Measurements from ENCODE around the gene NLRC3.
A peak's percentile ranks its signal among the peaks of the same experiment; 100 is the strongest.

NLRC3 gene

GRCh38 chr16:3523281-3523680, 53.9 kb downstream of the NLRC3 start:
- Mint-ChIP-seq H3K4me1 (peaks cover 11% of the 10 kb centered on the region), H3K4me3 (no peak overlapping the region), H3K27ac (no peak overlapping the region), H3K36me3 (peaks cover 28% of the 10 kb centered on the region), H3K9me3 (no peaks in the 10 kb centered on the region)
- no peak for ATAC-seq
- DNase-seq (ENCODE audit: low spot score in 2 of 2), result no peak

GRCh38 chr16:3520841-3521240, 56.4 kb downstream of the NLRC3 start:
- peaks cover 46% of the 10 kb centered on the region for H3K36me3 Mint-ChIP-seq
- no peaks in the 10 kb centered on the region for H3K9me3 Mint-ChIP-seq
- no peak for DNase-seq (ENCODE audit: low spot score in 2 of 2)
- no peak overlapping the region for H3K4me3 Mint-ChIP-seq
- no peaks in the 10 kb centered on the region for H3K4me1 Mint-ChIP-seq
- no peak overlapping the region for H3K27ac Mint-ChIP-seq
- no peak for ATAC-seq

GRCh38 chr16:3520413-3520812, 56.8 kb downstream of the NLRC3 start:
- ATAC-seq (no peak), DNase-seq (ENCODE audit: low spot score in 2 of 2) (no peak)
- Mint-ChIP-seq H3K4me3 (no peak overlapping the region), H3K36me3 (peaks cover 49% of the 10 kb centered on the region), H3K27ac (no peak overlapping the region), H3K4me1 (no peaks in the 10 kb centered on the region), H3K9me3 (no peaks in the 10 kb centered on the region)

GRCh38 chr16:3519581-3519980, 57.6 kb downstream of the NLRC3 start:
- no peak overlapping the region for H3K4me3 Mint-ChIP-seq
- H3K4me1 Mint-ChIP-seq, result no peaks in the 10 kb centered on the region
- H3K27ac Mint-ChIP-seq, result peak overlapping the region; percentile 16
- no peak for ATAC-seq
- no peaks in the 10 kb centered on the region for H3K9me3 Mint-ChIP-seq
- peaks cover 49% of the 10 kb centered on the region for H3K36me3 Mint-ChIP-seq
- DNase-seq (ENCODE audit: low spot score in 2 of 2), result no peak

GRCh38 chr16:3518986-3519348, 58.2 kb downstream of the NLRC3 start:
- no peak overlapping the region for H3K4me3 Mint-ChIP-seq
- ATAC-seq (no peak), DNase-seq (ENCODE audit: low spot score in 2 of 2) (no peak)
- peaks cover 50% of the 10 kb centered on the region for H3K36me3 Mint-ChIP-seq
- H3K4me1 Mint-ChIP-seq, result peaks cover 3% of the 10 kb centered on the region
- H3K27ac Mint-ChIP-seq, result peak overlapping the region; percentile 16
- H3K9me3 Mint-ChIP-seq, result no peaks in the 10 kb centered on the region

- Mint-ChIP-seq H3K27ac (no peak overlapping the region), H3K9me3 (no peaks in the 10 kb centered on the region), H3K36me3 (peaks cover 50% of the 10 kb centered on the region), H3K4me1 (peaks cover 8% of the 10 kb centered on the region), H3K4me3 (no peak overlapping the region)
- DNase-seq (ENCODE audit: low spot score in 2 of 2), result no peak
- no peak for ATAC-seq
These were observed 58.8 kb downstream of the NLRC3 start for GRCh38 chr16:3518292-3518985.

- no peaks in the 10 kb centered on the region for H3K9me3 Mint-ChIP-seq
- H3K36me3 Mint-ChIP-seq, result peaks cover 51% of the 10 kb centered on the region
- no peak overlapping the region for H3K4me3 Mint-ChIP-seq
- DNase-seq (ENCODE audit: low spot score in 2 of 2) (no peak), ATAC-seq (no peak)
- no peak overlapping the region for H3K27ac Mint-ChIP-seq
- H3K4me1 Mint-ChIP-seq, result peaks cover 18% of the 10 kb centered on the region
These were observed 61.3 kb downstream of the NLRC3 start for GRCh38 chr16:3515897-3516296.

GRCh38 chr16:3514621-3515020, 62.6 kb downstream of the NLRC3 start:
- H3K27ac Mint-ChIP-seq, result peak overlapping the region; percentile 89
- no peak overlapping the region for H3K4me3 Mint-ChIP-seq
- DNase-seq (ENCODE audit: low spot score in 2 of 2) (no peak), ATAC-seq (no peak)
- H3K36me3 Mint-ChIP-seq, result peaks cover 50% of the 10 kb centered on the region
- peaks cover 31% of the 10 kb centered on the region for H3K4me1 Mint-ChIP-seq
- no peaks in the 10 kb centered on the region for H3K9me3 Mint-ChIP-seq

GRCh38 chr16:3513892-3514583, 63.2 kb downstream of the NLRC3 start:
- peak; percentile 73 for ATAC-seq
- peaks cover 37% of the 10 kb centered on the region for H3K4me1 Mint-ChIP-seq
- H3K4me3 Mint-ChIP-seq, result peak overlapping the region; percentile 25
- DNase-seq (ENCODE audit: low spot score in 2 of 2), result no peak
- peak overlapping the region; percentile 89 for H3K27ac Mint-ChIP-seq
- no peaks in the 10 kb centered on the region for H3K9me3 Mint-ChIP-seq
- H3K36me3 Mint-ChIP-seq, result peaks cover 49% of the 10 kb centered on the region

GRCh38 chr16:3511286-3512180, 65.7 kb downstream of the NLRC3 start:
- peak overlapping the region; percentile 77 for H3K27ac Mint-ChIP-seq
- ATAC-seq (no peak), DNase-seq (ENCODE audit: low spot score in 2 of 2) (no peak)
- peaks cover 53% of the 10 kb centered on the region for H3K36me3 Mint-ChIP-seq
- H3K9me3 Mint-ChIP-seq, result no peaks in the 10 kb centered on the region
- H3K4me3 Mint-ChIP-seq, result peak overlapping the region; percentile 4
- peaks cover 46% of the 10 kb centered on the region for H3K4me1 Mint-ChIP-seq

- H3K9me3 Mint-ChIP-seq, result no peaks in the 10 kb centered on the region
- peaks cover 44% of the 10 kb centered on the region for H3K36me3 Mint-ChIP-seq
- no peak for DNase-seq (ENCODE audit: low spot score in 2 of 2)
- H3K27ac Mint-ChIP-seq, result peak overlapping the region; percentile 77
- peaks cover 53% of the 10 kb centered on the region for H3K4me1 Mint-ChIP-seq
- ATAC-seq, result no peak
- peak overlapping the region; percentile 4 for H3K4me3 Mint-ChIP-seq
These were observed 66.8 kb downstream of the NLRC3 start for GRCh38 chr16:3510416-3510815.

GRCh38 chr16:3509470-3509928, 67.7 kb downstream of the NLRC3 start:
- peak overlapping the region; percentile 77 for H3K27ac Mint-ChIP-seq

GRCh38 chr16:3508736-3509135, 68.5 kb downstream of the NLRC3 start:
- Mint-ChIP-seq H3K27ac (peak overlapping the region; percentile 77), H3K4me1 (peaks cover 60% of the 10 kb centered on the region), H3K4me3 (peak overlapping the region; percentile 45), H3K9me3 (no peaks in the 10 kb centered on the region), H3K36me3 (peaks cover 41% of the 10 kb centered on the region)
- DNase-seq (ENCODE audit: low spot score in 2 of 2) (no peak), ATAC-seq (no peak)

More at GRCh38 chr16:3509470-3509928, 67.7 kb downstream of the NLRC3 start:
- H3K4me1 Mint-ChIP-seq, result peaks cover 58% of the 10 kb centered on the region
- peak overlapping the region; percentile 45 for H3K4me3 Mint-ChIP-seq
- DNase-seq (ENCODE audit: low spot score in 2 of 2) (peak; percentile 44 to 80), ATAC-seq (peak; percentile 96)
- H3K36me3 Mint-ChIP-seq, result peaks cover 44% of the 10 kb centered on the region
- H3K9me3 Mint-ChIP-seq, result no peaks in the 10 kb centered on the region

- peak; percentile 56 for ATAC-seq
These were observed 73.7 kb downstream of the NLRC3 start for GRCh38 chr16:3503523-3503922.

GRCh38 chr16:3501783-3502400, 75.3 kb downstream of the NLRC3 start:
- peak overlapping the region; percentile 90 for H3K27ac Mint-ChIP-seq
- peaks cover 57% of the 10 kb centered on the region for H3K4me1 Mint-ChIP-seq

More at GRCh38 chr16:3503523-3503922, 73.7 kb downstream of the NLRC3 start:
- Mint-ChIP-seq H3K36me3 (peaks cover 26% of the 10 kb centered on the region), H3K4me1 (peaks cover 61% of the 10 kb centered on the region), H3K9me3 (no peaks in the 10 kb centered on the region), H3K27ac (peak overlapping the region; percentile 90), H3K4me3 (peak overlapping the region; percentile 93)
- peak in 1 of 2 donors; percentile 67 for DNase-seq (ENCODE audit: low spot score in 2 of 2)

More at GRCh38 chr16:3501783-3502400, 75.3 kb downstream of the NLRC3 start:
- H3K36me3 Mint-ChIP-seq, result peaks cover 14% of the 10 kb centered on the region
- no peak for ATAC-seq
- H3K4me3 Mint-ChIP-seq, result peak overlapping the region; percentile 93
- H3K9me3 Mint-ChIP-seq, result no peaks in the 10 kb centered on the region
- DNase-seq (ENCODE audit: low spot score in 2 of 2), result no peak

Measured in stimulated activated effector memory CD8-positive, alpha-beta T cell treated with anti-CD3 and anti-CD28 coated beads, Interleukin-12 subunit alpha, Interleukin-12 subunit beta, amount 100 ng/mL, for 72 hours (primary cell).